Measurements from ENCODE around the gene LPO.

The LPO gene

DNA sequence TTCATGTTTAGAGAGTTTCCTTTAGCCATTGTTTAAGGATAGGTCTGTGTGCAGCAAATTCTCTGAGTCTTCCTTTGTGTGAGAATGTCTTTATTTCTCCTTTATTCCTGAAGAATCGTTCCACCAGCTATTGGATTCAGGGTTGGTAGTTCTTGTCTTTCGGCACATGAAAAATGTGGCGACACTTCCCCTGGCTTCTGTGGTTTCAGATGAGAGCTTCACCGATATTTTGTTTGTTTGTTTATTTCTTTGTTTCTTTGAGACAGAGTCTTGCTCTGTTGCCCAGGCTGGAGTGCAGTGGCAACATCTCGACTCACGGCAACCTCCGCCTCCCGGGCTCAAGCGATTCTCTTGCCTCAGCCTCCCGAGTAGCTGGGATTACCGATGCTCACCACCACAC lies 23.8 kb downstream of the LPO start:
- DNase-seq (ENCODE audit: low spot score), result no peak

DNA sequence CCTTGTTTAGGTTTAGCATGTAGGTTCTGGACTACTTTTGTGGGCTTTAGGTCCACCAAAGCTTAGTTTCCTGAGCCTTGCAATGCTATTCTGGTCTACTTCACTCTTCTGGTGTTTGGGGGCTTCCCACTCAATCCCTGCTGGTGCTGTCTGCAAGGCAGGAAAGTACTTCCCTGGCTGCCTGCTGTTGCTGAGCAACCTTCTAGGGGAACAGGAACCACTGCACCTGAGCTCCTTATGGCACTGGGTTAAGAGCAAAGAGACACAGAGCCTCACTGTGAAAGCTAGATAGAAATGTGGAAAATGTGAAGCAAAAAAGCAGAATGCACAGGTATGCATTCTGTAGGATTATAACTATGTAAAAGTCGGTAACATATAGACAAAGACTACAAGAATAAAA lies 25.4 kb downstream of the LPO start:
- no peak for DNase-seq (ENCODE audit: low spot score)

DNA sequence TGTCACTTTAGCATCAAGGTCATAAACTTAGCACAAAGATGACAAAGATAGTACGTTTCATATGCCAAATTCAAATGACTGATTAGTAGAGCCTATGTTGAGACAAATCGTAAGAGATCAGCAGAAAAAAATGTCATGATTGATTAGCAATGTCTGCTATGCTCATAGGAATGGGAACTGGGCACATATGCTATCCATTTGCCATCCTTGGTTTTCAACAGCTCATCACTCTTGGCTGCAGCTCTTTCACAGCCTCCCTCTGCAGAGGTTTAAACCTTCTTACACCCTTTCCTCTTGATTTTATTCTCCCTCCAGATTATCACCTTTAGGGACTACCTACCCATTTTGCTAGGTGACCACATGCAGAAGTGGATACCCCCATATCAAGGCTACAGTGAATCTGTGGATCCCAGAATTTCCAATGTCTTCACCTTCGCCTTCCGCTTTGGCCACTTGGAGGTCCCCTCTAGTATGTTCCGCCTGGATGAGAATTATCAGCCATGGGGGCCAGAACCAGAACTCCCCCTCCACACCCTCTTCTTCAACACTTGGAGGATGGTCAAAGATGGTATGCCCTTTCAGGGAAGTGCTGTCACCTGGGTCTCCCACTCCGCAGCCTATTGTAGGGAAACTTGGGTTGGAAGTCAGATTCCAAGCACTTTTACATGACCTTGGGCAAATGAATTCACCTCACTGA lies 26.2 kb downstream of the LPO start:
- DNase-seq (ENCODE audit: low spot score), result no peak

DNA sequence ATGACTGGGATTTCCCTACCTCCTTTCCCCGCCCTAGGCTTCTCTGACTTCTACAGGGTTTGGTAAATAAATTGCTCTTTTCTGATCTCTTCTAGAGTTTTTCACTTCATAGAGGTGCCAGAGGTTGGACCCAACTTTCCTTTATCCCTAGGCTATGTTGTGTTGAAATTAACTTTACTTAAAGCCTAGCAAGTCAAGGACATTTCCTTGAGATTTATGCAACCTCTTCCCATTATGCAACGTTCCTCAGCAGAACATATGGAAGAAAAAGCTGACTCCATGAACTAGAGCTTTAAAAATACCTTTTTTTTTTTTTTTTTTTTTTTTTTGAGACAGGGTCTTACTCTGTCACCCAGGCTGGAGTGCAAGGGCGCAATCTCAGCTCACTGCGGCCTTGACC lies 26.9 kb downstream of the LPO start:
- DNase-seq (ENCODE audit: low spot score), result no peak

DNA sequence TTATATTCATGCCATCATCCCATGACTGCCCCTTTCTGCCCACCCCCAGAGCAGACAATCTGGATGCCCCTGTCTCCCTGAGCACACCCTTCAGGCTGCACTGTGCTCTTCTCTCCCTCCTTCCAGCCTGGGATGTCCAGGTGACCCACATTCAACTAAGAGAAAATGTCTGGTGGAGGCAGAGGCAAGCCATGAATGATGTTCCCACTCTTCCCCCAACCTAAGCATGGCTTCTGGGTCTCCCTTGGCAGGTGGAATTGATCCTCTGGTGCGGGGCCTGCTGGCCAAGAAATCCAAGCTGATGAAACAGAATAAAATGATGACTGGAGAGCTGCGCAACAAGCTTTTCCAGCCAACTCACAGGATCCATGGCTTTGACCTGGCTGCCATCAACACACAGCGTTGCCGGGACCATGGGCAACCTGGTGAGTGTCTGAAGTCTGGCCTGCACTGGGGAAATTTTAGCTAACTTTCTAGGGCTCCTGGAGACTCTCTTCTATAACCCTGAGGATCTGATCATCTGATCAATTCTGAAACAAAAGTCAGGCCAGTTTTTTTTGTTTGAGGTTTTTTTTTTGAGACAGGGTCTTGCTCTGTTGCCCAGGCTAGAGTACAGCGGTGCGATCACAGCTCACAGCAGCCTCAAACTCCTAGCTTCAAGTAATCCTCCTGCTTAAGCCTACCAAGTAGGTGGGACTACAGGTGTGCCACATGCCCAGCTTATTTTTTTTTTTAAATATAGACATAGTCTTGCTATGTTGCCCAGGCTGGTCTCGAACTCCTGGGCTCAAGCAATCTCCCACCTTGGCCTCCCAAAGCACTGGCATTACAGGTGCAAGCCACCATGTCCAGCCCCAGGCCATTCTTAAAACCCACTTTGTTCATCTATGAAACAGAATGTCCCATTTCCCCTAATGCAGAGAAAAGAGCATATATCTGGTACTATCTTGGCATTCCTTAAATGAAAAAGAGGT lies 27.8 kb downstream of the LPO start:
- no peak for DNase-seq (ENCODE audit: low spot score)

DNA sequence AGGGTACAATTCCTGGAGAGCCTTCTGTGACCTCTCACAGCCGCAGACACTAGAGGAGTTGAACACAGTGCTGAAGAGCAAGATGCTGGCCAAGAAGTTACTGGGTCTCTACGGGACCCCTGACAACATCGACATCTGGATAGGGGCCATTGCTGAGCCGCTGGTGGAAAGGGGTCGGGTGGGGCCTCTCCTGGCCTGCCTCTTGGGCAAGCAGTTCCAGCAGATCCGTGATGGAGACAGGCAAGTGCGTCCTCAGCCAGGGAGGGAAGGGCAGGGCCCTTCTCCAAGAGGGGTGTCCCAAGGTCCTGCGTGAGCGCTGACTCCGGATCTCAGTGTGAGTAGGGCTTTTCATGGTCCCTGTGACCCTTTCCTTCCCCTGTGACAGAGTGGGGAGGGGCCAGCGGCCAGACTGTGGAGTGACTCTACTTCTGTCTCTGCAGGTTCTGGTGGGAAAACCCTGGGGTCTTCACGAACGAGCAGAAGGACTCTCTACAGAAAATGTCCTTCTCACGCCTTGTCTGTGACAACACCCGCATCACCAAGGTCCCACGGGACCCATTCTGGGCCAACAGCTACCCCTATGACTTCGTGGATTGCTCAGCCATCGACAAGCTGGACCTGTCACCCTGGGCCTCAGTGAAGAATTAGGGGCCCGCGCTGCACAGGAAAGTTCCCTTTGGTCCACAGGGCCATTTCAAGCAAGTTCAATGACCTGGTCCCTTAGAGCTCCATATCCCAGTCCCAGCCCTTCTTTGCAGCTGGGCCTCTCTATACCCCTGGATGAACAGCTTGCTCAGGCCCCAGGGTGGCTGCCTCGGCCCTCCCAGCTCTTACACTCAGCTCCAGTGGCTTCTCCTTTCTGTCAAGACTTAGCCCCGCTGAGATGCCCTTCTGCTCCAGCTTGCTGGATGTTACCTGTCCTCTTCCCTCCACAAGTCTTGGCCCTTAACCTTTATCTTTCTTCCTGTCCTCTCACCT lies 29.3 kb downstream of the LPO start:
- DNase-seq (ENCODE audit: low spot score), result no peak

DNA sequence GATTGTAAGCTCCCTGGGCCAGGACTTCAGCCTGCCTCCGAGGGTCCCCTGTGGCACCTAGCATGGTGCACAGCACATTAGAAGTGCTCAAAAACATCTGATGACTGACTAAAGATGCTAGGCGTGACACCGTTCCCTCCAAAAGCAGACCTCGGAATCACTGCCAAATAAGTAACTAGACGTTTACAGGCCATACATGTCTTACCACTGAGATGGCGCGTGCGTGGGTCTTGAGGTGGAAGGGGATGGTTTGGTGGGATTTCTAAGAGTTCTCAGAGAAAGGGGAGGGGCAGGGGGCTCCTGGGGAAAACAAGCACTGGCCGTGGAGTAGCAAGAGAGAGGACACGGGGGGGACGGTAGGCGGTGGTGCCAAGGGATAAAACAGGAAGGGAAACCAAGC lies 29.9 kb downstream of the LPO start:
- DNase-seq (ENCODE audit: low spot score), result no peak

DNA sequence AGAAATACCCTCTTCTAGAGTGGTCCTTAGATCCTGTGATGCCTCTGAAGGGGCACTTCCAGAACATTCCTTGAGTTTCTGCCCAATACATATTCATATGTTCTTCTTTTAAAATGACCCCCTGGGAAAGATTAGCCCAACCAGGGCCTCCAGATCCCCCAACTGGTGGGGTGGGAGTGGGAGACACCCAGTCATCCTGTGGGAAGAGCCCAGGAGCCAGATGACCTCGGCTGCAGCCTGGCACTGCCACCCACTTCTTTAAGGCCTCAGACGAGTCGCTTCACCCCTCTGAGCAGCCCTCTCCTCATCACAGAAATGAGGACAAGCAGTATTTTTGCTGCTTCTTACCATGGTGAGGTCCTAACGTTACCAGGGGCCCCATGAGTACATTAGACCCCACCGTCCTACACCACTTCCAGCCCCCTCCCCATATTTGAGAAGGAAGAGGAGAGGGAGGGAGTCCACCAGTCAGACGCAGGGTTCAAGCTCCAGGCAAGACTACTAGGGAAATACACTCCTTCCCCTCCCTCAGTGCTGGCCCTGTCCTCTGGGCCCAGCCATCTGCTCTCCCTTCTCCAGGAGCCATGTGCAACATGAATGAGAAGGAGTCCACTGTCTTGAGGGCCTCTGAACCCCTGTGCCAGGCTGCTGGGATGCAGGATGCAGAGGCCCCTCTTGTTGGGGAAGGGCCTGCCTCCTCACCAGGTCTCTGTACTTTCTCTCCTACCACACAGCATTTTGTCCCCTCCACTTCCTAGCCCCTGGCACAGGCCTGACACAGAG lies 30.6 kb downstream of the LPO start:
- DNase-seq (ENCODE audit: low spot score), result no peak

DNA sequence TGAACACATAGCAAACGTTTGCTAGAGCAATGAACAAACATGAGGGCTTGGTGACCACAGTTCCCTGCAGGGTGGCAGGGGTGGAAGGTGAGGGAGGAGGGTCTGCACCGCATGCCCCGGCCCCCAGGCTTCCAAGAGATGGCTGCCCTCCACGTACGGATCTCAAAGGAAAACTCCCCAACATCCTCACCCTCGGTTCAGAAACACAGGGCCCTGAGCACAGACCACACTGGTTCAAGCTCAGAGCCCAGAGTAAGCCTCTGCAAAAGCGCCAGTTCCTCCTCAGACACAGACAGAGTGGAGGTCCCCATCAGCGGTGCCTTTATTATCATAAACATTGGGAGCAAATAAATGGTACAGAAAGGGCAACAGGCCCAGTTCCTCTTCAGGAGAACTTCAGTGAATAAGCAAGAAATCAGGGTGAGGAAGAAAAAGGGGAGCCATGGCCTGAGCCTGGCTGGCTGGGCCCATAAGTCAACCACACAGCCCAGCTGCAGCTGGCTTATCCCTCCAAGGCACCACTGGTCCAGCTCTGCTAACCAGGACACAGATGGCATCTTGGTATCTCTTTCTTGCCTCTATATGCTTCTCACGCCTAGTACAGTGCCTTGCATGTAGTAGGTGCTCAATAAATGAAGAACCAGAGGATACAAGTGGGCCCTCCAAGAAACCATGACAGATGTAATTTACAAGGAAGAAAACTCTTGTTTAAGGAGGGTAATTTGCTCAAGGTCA lies 31.3 kb downstream of the LPO start:
- DNase-seq (ENCODE audit: low spot score), result no peak

DNA sequence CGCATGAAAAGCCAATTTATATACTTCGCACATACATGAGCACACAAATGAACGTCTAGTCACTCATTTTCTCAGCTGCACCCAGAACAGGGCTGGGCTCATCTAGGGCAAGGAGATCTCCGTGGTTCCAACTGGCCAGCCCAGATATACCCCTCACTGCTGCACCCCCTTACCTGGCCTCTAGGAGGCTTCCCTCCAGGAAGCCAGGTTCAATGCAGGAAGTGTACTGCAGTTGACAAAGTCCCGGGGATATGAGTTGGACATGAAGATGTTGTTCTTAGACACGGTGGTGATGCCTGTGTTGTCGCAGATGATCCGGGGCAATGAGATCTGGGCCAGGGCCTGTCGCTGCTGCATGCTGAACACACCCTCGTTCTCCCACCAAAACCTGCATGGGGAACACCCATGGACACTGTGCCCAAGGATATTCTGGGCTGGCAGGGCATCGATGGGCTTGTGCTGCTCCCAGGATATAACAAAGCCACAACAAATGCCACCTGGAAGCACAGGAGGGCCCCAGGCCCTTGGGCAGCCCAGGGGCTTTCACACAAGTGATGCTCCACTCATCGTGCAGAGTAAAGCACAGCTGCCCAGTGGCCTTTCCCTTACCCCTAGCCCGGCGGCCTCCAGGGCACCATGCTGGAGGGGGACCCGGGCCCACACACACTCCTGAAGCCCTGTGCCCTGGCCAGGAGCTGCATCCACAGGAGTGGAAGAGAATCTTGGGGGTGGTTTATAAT lies 32.3 kb downstream of the LPO start:
- DNase-seq (ENCODE audit: low spot score), result no peak

DNA sequence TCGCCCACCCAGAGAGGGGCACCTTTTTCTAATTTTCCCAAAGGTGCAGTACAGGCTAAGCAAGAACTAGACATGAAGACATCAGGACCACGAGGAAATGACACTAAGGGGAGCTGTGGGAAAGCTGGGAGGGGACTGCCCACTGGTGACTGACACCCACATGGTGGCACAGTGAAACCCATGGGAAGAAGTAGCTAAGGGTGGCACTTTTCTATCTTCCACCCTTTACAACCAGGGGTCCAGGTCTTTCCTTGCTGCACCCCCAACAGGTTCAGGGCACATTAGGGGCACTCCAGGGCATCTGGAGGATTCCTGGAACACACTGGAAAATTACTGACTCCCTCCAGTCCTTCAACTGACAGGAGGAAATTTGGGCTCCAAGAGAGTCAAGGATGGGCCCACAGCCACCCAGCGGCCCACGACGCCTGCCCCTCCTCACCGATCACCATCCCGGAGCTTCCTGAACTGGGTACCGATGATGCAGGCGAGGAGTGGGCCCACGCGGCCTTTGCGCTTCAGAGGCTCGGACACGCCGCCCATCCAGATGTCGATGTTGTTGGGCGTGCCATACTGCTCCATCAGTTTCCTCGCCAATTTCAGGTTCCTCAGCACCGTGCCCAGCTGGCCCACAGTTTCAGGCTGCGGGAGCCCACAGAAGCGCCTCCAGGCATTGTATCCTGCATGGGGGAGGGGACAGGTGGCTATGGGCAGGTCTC lies 33.0 kb downstream of the LPO start:
- DNase-seq (ENCODE audit: low spot score), result no peak

DNA sequence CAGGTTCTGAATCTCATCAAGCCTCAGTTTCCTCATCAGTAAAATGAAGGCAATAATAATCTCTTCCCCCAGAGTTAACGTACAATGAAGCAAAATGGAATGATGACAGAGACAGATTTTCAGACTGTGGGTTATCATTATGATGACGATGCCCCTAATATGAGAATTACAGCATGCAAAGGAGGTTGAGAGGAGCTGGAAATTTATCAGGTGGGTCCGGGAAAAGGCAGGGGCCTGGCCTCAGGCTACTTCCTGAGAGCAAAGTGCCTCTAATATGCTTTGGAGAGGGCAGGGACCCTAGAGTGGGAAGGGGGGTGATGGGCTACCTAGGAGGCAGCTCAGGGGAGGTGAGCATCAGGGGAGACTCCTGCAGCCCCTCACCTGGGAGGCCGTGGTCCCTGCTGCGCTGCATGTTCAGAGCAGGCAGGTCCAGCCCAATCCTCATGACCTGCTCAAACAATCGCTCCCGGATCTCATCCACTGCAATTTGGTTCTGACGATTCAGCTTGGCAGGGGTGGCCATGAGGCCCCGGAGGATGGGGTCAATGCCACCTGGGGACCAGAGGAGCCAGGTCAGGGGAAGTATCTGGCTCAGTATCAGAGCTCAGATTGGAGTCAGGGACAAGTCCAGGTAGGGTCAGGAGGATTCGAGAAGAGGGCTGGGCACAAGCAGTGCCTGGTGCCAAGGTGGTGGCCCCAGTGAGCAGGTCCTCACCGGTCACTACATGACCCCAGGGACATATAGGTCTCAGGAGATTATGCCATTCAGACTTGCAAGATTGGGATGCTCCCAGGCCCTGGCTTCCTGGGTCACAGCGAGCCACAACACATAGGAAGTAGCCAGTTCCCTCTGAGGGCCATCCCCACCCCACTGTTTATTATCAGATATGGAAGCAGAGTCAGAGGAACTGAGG lies 34.2 kb downstream of the LPO start:
- DNase-seq (ENCODE audit: low spot score), result no peak

DNA sequence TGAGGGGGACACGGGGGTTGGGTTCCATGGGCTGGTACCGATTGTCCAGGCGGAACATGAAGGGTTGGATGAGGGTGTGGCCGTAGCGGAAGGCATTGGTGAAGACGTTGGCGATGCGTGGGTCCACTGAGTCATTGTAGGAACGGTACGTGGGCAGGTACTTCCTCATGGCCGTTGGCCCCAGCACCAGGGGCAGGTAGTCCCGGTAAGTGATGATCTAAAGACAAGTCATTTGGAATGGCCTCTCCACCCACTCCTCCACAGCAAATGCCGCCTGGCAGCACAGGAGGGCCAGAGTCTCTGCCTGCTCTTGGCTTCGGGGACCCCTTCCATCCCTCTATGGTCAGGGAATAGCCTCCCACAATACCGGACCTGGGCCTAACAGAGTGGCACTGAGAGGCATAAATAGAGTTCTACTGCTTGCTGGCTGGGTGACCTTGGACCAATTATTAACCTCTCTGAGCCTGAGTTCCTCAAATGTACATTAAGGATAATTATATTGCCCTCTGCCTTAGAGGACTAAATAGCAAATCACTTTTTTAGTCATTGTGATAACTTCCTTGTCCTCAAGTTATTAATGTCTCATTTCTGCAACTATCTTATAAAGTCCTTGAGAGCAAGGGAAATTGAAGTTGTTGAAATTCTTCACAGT lies 35.2 kb downstream of the LPO start:
- DNase-seq (ENCODE audit: low spot score), result no peak

DNA sequence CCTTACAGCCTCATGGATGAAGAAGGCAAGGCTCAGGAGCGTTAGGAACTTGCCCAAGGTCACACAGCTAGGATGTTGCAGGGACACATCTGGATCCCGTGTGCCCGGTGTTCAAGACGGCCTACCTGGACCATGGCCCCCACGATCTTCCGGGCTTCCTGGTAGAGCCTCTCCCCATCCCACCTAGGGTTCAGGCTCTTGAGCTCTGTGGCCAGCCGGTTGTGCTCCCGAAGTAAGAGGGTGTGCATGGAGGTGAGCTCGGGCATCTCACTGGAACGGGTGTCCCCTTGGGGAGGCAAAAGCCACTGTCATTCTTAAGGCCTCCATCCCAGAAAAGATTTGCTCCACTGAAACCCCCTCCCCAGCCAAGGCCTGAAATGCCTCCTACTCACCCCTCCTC lies 37.0 kb downstream of the LPO start:
- DNase-seq (ENCODE audit: low spot score), result no peak

DNA sequence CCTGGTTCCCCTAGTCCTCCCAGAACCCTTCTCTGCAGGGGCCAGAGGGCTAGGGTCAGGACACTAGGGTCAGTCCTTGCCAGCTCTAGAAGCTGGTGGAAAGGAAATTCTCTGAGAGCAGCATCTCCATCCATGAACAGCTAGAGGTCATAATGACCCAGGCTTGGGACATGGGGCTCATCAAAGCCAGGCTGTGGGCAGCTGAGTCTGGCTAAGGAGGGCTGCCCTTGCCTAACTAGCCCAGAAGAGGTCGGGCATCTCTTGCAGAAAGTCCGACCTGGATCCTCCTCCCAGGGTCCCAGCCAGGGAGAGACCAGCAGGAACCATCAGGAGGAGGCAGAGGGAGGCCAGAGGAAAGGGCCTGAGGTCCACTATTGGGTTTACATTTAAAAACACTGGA lies 38.0 kb downstream of the LPO start:
- no peak for DNase-seq (ENCODE audit: low spot score)

DNA sequence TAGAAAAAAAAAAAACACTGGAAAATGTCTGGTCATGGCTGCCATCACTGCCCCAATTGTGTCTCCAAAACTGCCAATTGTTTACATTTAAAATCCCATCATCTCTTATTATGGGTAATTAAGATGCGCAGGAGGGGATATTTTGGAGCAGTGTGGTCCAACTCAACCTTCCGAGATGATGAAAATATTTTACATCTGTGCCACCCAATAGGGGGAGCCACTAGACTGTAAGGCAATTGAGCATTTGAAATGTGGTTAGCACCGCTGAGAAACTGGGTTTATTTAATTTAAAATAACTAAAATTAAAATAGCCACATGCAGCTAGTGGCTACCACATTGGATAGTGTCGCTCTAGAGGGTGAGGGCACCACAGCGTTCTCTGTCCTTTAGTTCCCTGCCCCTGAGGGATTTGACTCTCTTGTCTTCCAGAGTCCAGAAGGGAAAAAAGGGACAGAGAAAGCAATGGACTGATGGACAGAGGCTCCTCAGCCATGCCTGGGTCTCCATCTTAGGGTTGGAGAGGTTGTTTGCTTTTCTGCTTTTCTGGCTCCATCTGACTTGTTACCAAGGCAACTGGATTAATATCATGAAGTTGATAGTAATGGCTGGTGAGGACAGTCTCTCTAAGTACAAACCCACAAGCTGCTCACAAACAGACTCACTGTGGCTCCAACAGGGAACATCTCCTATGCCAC lies 38.9 kb downstream of the LPO start:
- no peak for DNase-seq (ENCODE audit: low spot score)
